ENCODE data around the gene GUCY1A1.

The GUCY1A1 gene

GRCh38 chr4:155694100-155694785 lies 27.6 kb downstream of the GUCY1A1 start:
- no peak for DNase-seq

- DNase-seq: no peak
Measured at GRCh38 chr4:155696226-155696625, 29.6 kb downstream of the GUCY1A1 start.

- no peak for DNase-seq
Measured at GRCh38 chr4:155696726-155697125, 30.1 kb downstream of the GUCY1A1 start.

GRCh38 chr4:155701827-155702226 lies 35.2 kb downstream of the GUCY1A1 start:
- DNase-seq: no peak

- no peak for DNase-seq
Measured at GRCh38 chr4:155703486-155704247, 37.0 kb downstream of the GUCY1A1 start.

GRCh38 chr4:155704841-155705404 lies 38.3 kb downstream of the GUCY1A1 start:
- DNase-seq: no peak

GRCh38 chr4:155705664-155706063 lies 39.0 kb downstream of the GUCY1A1 start:
- DNase-seq: peak; percentile 45

- no peak for DNase-seq
Measured at GRCh38 chr4:155706147-155706546, 39.5 kb downstream of the GUCY1A1 start.

GRCh38 chr4:155707251-155707650 lies 40.6 kb downstream of the GUCY1A1 start:
- DNase-seq: no peak

- no peak for DNase-seq
Measured at GRCh38 chr4:155708782-155709181, 42.1 kb downstream of the GUCY1A1 start.

- no peak for DNase-seq
Measured at GRCh38 chr4:155709918-155710317, 43.3 kb downstream of the GUCY1A1 start.

GRCh38 chr4:155711556-155711955 lies 44.9 kb downstream of the GUCY1A1 start:
- no peak for DNase-seq

- peak; percentile 21 for DNase-seq
Measured at GRCh38 chr4:155712846-155713245, 46.2 kb downstream of the GUCY1A1 start.

- DNase-seq: no peak
Measured at GRCh38 chr4:155713911-155714310, 47.3 kb downstream of the GUCY1A1 start.

GRCh38 chr4:155722336-155722735 lies 55.7 kb downstream of the GUCY1A1 start:
- DNase-seq: no peak

- DNase-seq: no peak
Measured at GRCh38 chr4:155722816-155723499, 56.3 kb downstream of the GUCY1A1 start.

GRCh38 chr4:155724731-155725130 lies 58.1 kb downstream of the GUCY1A1 start:
- DNase-seq: no peak

- no peak for DNase-seq
Measured at GRCh38 chr4:155734065-155734464, 67.4 kb downstream of the GUCY1A1 start.

- no peak for DNase-seq
Measured at GRCh38 chr4:155734951-155735350, 68.3 kb downstream of the GUCY1A1 start.

- DNase-seq: no peak
Measured at GRCh38 chr4:155735496-155735895, 68.8 kb downstream of the GUCY1A1 start.

- DNase-seq: no peak
Measured at GRCh38 chr4:155738548-155738947, 71.9 kb downstream of the GUCY1A1 start.

- DNase-seq: no peak
Measured at GRCh38 chr4:155741546-155741945, 74.9 kb downstream of the GUCY1A1 start.

GRCh38 chr4:155742310-155743015 lies 75.8 kb downstream of the GUCY1A1 start:
- DNase-seq: no peak

All from OCI-M1 (cell line).